ENCODE results near the gene ZNRF3.
"Not testable (repeated sequence)": the region's sequence is repeated elsewhere in the genome, so short reads cannot be mapped to it uniquely, and the experiment has no call there.

The ZNRF3 gene

DNA sequence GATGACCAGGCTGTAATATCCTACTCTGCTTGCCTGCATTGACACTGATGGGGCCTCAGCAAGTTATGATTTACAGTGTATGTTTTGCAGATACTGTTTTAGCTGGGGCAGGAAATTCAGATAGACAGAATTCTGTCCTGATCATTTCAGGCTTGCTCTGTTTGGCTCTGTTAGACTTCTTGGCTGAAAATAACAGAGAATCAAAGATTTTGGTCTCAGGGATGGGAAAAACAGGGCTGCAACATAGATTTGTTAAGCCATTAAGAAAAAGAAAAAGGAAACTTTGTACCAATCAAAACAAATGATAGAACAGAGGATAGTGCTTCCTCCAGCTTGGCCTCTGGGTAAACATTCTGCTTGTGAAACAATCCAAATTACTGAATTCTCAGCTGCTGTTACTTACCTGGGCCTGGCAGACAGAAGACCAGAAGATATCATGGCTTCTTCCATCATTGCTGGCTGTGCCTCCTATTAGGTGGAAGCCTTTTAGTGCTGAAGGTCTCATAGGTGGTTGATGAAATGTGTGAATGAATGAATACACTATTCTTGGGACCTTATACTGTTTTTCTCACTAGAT, 22.0 kb downstream of the ZNRF3 start:
- in situ Hi-C loops (cut with MboI; ENCODE audit: low sequenced_read_pairs) = no loop called here

DNA sequence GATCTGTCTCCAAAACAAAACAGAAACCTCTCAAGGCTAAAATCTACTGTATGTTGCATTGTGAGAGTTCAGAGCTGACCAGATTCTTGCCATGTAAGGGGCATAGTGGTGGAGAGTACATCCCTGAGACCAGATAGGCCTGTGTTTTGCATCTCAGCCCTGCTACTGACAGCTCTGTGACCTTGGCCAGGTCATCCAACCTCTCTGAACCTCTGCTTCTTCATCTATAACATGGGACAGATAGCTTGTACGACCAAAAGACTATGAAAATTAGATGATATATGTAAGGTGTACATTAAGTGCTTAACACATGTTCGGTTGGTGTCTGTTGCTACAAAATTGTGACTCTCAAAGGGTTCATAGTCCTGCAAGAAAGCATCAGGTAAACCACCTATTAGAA, 22.9 kb downstream of the ZNRF3 start:
- in situ Hi-C loops (cut with MboI; ENCODE audit: low sequenced_read_pairs) = no loop called here

DNA sequence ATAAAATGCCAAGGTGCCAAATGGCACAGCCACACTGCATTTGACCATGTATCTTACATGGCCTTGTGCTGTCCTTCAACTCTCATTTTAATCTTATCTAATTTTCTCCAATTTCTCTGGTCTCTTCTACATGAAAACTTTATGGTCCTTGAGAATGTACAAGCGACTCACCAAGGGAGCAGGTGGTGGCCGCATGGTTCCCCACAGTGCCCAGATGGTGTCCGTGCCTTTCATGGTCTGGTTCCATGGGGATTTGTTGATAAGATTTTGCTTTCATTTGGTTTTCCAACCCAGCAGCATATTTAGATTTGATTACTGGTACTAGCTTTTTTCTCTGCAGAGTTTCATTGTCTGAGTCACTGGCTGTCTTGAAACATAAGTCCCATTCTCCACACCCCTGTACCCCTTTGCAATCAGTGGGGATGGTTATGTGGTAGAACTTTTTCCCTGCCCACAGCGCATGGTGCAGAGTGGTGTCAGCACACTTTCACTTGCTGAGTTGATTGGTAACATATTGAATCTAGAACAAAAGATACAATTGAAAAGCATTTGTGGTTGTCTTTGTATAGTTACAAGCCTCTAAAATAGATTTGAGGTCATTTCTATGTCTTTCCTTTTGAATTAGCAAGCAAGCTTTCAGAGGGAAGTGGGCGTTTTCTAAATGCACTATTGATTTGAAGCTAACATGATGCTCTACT, 24.1 kb downstream of the ZNRF3 start:
- in situ Hi-C loops (cut with MboI; ENCODE audit: low sequenced_read_pairs) = no loop called here

DNA sequence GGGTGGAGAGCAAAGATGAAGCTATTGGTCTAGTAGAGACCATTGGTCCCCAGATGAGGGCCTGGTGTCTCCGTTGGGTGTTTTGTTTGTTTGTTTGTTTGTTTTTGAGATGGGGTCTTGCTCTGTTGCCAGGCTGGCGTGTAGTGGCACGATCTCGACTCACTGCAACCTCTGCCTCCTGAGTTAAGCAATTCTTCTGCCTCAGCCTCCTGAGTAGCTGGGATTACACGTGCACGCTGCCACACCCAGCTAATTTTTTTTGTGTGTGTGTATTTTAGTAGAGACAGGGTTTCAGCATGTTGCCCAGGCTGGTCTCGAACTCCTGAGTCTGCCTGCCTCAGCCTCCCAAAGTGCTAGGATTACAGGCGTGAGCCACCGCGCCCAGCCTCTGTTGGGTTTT, 25.4 kb downstream of the ZNRF3 start:
- in situ Hi-C loops (cut with MboI; ENCODE audit: low sequenced_read_pairs) = not testable (repeated sequence)

DNA sequence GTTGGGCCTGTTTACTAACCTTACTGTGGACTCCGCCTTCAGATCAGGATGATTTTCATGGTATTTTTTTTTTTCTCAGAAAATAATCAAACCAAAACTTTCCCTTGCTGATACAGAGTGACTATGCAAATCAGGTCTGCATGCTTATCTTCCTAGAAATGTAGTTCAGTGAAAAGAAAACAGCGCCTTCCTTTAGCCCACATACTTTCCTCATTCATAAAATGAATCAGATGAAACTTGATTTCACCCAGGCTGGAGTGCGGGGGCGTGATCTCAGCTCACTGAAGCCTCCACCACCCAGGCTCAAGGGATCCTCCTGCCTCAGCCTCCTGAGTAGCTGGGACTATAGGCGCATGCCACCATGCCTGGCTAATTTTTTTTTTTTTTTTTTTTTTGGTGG, 26.0 kb downstream of the ZNRF3 start:
- in situ Hi-C loops (cut with MboI; ENCODE audit: low sequenced_read_pairs) = no loop called here

DNA sequence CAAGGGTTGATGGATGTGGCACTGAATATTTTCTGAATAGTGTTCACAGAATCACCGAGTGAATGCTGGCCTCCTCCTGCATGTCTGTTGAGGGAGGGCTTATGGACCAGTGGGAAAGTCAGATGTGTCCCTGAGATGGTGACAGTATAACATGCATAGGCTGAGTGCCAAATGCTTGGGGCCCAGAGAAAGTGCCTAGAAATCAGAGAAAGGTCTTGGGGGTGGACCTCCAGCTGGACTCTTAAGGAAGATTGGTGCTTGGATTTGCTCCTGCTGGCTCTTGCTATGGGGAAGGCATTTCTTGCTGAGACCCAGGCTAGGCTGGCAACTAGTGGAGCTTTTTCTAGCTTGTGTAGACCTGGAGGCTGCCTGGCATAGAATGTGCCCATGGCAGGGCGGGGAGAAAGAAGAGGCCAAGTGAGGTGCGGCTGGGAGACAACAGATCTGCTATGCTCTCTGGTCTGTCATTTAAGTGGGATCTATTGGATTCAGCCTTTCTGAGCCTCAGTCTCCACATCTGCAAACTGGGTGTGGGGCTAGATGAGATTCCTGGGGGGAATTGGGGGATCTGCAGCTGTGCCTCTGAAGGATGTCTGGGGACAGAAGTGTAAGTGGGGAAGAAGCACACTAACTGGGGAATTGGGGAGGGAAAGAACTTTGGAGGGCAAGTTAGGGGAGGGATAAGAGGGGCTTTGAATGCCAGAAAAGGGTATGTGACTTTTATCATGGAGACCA, 27.4 kb downstream of the ZNRF3 start:
- in situ Hi-C loops (cut with MboI; ENCODE audit: low sequenced_read_pairs) = no loop called here

DNA sequence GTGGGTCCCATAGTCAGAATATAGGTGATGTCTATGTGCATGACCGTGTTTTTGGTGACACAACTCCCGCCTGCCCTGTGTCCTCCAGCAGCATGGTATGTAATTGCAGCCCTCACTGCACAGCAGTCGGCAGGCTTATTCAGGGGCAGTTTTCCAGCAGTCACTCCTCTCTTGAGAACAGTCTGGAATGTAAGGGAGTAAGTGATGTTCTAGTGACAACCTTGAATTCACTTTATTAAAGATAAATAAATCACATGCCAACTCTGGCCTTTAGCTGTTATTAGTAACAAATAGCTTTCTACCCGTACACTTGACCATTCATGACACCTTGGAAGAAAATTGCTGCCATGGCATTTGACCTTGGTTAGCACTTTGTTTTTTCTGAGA, 27.9 kb downstream of the ZNRF3 start:
- in situ Hi-C loops (cut with MboI; ENCODE audit: low sequenced_read_pairs) = no loop called here

DNA sequence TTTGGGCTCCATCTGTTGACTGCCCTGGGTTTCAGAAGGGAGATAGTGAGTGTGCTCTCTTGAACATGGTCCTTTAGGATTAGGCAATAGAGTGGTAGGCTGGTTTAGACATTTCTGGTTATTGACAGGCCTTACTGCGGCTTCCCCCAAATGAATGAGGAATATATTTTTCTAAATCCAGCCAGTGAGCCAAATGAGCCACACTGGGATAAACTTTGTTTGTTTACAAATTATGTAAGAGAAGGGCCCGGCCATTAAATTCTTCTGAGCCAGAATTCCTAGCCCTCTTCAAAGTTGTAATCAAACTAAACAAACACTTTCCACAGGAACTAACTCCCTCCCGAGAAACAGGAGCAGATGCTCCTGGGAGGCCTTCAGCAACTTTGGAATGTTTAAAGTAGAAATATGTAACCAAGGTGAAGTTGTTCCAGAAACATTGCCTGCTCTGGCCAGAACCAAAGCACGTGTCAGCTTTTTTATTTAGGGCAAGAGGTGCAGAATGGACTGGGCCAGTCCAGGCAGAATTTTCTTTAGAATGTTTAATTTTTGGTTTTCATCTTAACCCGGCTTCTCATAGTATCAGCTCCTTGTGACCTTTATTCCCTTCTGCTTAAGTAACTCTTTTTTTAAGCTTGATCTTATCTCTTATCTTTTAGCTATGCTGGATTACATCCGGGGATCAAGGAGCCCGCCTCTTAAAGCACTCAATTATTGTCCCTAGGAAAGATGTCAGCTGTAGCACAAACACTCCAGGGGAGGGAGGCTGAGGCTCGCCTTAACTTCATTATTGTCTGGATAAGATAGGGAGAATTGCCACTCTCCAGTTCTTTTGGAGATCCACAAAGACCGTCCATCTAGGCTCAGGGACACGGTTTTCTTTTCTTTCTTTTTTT, 28.7 kb downstream of the ZNRF3 start:
- in situ Hi-C loops (cut with MboI; ENCODE audit: low sequenced_read_pairs) = no loop called here

DNA sequence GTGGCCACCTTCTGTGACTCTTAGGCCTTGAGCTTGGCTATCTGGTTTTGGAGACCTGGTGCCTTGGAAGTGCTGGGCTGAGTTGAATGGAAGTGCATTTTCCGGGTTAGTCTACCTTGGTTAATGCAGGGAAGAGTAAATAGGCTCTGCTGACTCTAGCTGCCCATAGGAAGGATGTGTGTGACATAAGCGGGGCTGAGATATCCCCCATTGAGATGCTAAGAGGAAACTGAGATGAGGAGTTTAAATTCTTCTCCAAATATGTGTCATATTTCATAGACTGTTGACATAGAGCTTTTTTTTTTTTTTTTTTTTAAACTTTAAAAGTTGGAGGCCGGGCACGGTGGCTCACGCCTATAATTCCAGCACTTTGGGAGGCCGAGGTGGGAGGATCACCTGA, 30.8 kb downstream of the ZNRF3 start:
- in situ Hi-C loops (cut with MboI; ENCODE audit: low sequenced_read_pairs) = no loop called here

DNA sequence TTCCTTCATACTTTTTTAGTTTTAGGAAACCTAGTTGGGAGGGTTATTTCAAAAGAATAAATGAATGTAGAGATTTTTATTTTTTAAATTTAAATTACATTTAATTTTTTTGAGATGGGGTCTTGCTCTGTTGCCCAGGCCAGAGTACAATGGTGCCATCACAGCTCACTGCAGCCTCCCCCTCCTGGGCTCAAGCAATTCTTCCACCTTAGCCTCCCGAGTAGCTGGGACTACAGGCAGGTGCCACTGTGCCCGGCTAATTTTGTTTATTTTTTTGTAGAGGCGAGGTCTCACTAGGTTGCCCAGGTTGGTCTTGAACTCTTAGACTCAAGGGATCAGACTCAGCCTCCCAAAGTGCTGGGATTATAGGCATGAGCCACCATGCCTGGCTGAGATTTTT, 32.6 kb downstream of the ZNRF3 start:
- in situ Hi-C loops (cut with MboI; ENCODE audit: low sequenced_read_pairs) = no loop called here

DNA sequence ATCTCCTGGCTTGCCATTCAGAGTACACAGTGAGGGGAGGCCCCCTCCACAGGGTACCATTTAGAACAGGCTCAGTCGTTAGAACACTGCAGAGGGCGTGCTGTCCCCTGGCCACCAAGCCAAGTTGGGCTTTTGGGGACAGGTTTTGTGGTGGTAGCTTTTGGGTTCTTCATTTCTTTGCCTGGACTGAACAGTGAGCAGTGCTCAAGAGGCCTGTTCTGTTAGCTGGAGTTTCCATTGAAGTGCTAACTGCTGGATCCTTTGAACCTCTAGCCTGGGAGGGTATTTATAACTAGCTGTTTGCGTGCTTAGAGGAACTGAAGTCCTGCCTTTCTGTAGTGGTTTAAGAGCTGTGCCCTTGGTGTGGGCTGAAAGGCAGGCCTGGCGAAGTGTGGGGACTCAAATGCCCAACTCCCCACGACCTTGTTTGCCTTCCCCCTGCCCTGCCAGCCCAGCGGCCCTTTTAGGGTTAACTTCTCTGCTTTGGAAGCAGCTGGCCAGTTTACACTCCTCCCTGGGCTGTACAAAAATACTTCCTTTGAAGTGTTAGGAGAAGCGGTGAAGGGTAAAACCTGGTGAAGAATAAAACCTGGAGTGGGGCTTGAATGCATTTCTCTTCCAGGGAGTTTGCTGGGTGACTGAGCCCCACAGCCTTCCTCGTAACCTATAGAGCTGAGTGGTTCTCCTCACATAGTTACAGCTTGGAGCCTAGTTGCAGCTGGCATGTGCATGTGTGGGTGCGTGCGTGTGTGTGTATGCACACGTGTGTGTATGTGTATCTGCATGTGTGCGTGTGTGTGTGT, 34.6 kb downstream of the ZNRF3 start:
- in situ Hi-C loops (cut with MboI; ENCODE audit: low sequenced_read_pairs) = no loop called here

DNA sequence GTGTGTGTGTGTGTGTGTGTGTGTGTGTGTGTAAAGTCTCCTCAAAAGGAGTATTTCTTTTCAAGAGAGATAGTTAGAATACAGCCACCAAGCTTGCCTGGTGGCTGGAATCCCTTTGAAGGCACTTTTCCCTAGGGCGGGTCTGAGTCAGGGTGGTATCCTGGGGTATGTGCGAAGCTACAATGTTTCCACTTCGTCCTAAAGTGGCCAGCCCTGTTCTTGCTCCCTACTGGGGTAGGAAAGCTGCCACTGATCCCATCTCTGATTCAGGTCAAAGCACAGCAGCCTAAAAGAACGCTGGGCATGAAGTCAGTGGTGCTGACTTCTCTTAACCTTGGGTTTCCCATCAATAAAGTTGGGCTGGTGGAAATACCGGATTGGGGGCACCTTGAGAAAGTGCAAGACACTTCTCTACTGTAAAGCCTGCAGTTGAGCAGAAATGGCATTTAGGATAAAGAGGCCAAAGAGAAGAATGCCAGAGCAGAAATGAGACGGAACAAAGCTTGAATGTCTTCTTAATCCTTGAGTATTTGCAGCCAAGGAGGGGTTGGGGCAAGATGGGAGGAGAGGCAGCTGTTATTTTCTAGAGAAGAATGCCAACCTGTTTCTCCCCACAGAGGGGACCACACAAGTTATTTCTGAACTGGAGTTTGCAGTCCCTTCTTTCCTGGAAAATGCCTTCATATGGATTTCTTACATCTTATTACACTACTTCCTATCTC, 35.3 kb downstream of the ZNRF3 start:
- in situ Hi-C loops (cut with MboI; ENCODE audit: low sequenced_read_pairs) = no loop called here

DNA sequence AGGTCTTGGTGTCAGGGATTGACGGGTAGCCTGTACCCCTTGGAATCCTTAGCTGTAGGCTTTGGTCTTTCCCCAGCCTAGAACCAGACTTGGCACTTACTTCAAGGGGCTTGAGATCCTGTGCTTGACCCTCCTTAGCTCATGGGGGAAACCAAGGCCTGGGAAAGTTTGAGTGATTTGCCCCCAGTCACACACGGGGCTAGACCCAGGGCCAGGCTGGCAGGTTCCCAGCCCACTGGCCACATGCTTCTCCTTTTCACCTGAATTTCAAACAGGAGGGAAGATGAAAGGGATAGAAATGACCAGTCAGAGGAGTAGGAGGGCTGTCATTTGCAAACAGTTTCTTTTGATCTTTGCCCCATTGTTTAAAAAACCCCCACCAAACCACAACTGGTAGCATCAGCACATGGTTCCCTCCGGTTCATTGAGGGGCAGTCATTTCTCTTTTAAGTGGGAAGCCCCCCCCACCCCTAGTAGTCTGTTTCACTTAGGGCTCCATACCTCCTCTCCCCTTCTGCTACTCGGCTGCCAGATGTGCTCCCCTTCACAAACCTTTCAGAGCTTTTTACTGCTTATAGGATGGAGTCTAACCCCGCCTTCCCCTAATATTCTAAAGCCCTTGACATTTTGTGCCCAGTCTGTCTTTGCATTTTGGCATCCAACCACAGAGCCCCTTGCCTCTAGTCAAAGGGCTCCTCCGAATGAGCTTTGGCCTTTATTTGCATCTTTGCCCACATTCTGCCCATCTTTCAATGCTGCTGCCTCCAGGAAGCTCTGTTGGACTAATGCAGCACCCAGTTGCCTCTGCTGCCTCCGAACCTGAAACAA, 37.6 kb downstream of the ZNRF3 start:
- in situ Hi-C loops (cut with MboI; ENCODE audit: low sequenced_read_pairs) = no loop called here

DNA sequence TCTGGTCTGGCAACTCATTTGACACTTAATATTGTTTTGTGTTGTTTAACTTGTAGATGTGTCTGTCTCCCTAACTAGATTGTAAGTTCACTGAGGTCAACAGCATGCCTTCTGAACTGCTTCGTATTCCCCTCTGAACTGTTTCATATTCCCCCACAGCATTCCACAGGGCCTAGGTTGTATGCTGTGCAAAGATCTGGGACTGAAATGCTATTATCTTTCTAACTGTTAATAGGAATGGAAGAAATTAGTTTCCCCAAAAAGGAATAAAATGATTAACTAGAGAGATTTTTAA, 38.2 kb downstream of the ZNRF3 start:
- in situ Hi-C loops (cut with MboI; ENCODE audit: low sequenced_read_pairs) = no loop called here

DNA sequence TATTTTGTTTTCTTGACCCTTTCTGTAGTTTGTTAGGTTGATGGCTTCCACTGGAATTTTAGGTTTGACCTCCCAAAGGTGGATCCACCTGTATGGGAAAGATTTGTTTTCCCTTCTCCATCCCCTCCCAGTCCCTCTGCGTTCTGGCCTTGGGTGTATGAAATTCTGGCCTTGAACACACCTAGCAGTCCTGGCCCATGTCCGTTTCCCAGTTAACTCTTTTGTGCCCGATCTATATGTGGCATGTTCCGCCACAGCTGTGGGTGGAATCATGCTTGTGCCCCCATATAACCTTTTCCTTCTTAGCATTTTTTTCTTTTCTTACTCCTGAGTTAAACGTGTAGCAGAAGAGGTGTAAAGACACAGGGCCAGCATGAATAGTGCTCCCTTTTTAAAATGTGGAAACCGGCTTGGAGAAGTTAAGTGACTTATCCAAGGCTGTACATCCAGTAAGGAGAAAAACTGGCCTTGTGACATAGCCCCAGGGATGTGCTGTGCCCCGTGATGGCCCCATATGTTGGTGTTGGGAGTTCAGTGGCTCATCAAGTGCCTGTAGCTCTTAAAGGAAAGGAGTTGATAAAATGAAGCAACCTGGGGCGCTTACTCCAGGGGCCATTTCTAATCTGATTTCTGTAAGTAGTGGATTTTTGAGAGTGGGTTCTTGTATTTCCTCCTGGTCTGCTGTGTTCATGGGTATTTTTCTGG, 39.3 kb downstream of the ZNRF3 start:
- in situ Hi-C loops (cut with MboI; ENCODE audit: low sequenced_read_pairs) = no loop called here

DNA sequence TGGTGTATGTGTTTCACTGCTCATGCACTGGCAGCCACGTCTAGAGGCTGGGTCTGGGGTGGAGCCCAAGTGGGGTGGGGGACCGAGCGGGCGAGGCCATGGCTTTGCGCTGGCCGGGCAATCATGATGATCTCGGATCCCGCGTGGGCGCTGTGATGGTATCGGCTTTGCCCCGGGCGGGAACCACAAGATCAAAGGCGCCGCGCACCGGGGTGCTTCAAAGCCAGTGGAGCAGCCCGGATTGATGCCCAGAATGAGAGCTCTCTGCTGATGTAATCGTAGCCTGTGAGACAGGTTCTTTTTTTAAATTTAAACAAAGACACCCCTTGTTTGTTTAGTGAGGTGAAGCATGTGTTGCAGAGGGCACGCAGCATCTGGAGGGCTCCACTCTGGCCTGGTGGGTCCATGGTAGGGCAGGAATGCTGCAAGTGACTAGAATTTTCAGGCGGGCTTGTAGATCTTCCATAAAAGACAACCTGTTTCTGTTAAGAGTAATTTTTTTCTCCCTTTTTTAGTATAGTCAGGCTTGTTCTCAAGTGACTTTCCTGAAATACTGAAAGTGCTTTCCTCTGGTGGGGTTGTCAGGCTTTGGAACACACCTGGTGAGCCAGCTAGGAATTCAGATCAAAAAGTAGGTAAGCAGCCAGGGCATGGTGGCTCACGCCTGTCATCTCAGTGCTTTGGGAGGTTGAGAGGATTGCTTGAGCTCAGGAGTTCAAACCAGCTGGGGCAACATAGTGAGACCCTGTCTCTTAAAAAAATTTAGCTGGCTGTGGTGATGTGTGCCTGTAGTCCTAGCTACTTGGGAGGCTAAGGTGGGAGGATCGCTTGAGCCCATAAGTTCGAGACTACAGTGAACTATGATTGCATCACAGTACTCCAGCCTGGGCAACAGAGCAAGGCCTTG, 40.7 kb downstream of the ZNRF3 start:
- in situ Hi-C loops (cut with MboI; ENCODE audit: low sequenced_read_pairs) = no loop called here

DNA sequence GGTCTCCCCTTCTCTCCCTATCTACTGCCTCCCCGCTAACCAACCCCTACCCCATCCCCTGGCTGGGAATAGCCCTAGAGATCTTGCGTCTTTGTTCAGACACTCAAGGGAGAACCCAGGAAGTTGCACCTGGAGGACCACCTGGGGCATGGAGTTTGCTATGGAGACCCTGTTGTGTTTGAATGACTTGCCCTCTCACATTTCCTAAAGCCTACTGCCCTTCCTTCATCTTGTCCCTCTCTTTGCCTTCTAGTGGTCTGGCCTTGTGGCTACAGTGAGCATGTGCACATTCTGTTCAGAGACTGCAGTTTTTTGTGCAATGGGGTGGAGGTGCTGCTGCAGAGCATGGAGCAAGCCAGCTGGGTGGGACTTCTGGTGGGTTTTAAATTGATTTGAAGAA, 42.5 kb downstream of the ZNRF3 start:
- in situ Hi-C loops (cut with MboI; ENCODE audit: low sequenced_read_pairs) = no loop called here

DNA sequence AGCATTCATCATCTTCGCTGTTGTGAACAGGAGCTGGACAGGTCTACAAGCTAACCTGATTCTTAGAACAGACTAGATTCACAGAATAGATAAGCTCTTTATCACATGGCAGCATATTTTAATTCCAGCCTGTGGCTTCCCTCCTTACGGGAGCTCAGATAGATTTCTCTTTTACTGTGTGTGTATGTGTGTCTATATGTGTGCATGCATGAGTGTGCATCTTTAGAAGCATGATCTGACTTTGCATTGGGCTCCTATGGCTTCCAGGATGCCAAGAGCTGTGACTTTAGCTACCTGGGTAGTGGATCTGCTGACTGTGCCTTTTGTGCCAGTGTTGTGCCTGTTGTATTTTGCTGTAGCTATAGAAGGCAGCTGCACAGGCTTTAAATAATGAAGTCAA, 44.3 kb downstream of the ZNRF3 start:
- in situ Hi-C loops (cut with MboI; ENCODE audit: low sequenced_read_pairs) = no loop called here

Measured in HL-60/S4 treated with phorbol 12-myristate 13-acetate at 8.2 ng/mL for 4 days and 3 days (cell line).